GM12878 (cell line): Measurements from ENCODE around the gene FMNL3. TPM values are rescaled to one million over a fixed set of nuclear protein-coding genes. Genes with fewer than 3 reads are reported as not detected.

Experiments
- ATAC-seq: fragments of 200-7000 bp; cut with Tn5 transposase; 3 replicates; pipeline ENCODE4 v1.9.1; 2020; ENCODE audit warnings: mild to moderate bottlenecking, moderate library complexity
- BruUV-seq: library from RNA; stranded (reverse); fragments of 400-500 nt; replicated peaks from 2 replicates; lab custom pipeline; 2021; lab: Mats Ljungman, UMichigan
- CTCF ChIA-PET: fragments of 300-600 bp; sonication (Branson Sonifier 250); formaldehyde crosslinking; extraction: SDS; loops from one replicate; lab custom pipeline; 2021; ENCODE audit warnings: inconsistent platforms; lab: Yijun Ruan, JAX
- POLR2A ChIA-PET: fragments of 350-600 bp; formaldehyde crosslinking; extraction: SDS; loops from one replicate; lab custom pipeline; 2021; ENCODE audit warnings: inconsistent platforms; lab: Charles Lee
- RAD21 ChIA-PET: fragments of 300-600 bp; sonication (Branson Sonifier 250); formaldehyde crosslinking; loops from one replicate; lab custom pipeline; 2023; ENCODE audit warnings: antibody characterized with exemption; ENCODE audit not compliant: unreplicated experiment; lab: Charles Lee
- SMC1A ChIA-PET: fragments of 300-600 bp; sonication (Branson Sonifier 250); formaldehyde crosslinking; loops from one replicate; lab custom pipeline; 2023; ENCODE audit not compliant: unreplicated experiment, uncharacterized antibody; lab: Charles Lee
- DNase-seq: peaks from one replicate; pipeline ENCODE4 v3.0.0-alpha.2; 2011; ENCODE audit warnings: low read depth, low spot score
- FAIRE-seq: peaks from 3 replicates; lab custom pipeline; 2011; peaks lifted over from hg19 to GRCh38; lab: Jason Lieb, UNC
- H2AFZ ChIP-seq: 2 replicates; pipeline ENCODE4 v1.6.0; 2011; ENCODE audit warnings: low read depth, low read length, control low read depth; ENCODE audit not compliant: control insufficient read depth
- H3K27ac ChIP-seq: 2 replicates; pipeline ENCODE4 v1.5.1; 2011; ENCODE audit warnings: control low read depth; ENCODE audit not compliant: control insufficient read depth, insufficient read depth
- H3K27me3 ChIP-seq, 2 experiments: replicated peaks in 1 of 2; 2 replicates each; pipeline versions ENCODE4 v1.6.0 to v1.6.1; 2011; ENCODE audit warnings: low read length in 1 of 2; ENCODE audit not compliant: control insufficient read depth in 2 of 2, insufficient read depth in 2 of 2
- H3K36me3 ChIP-seq, 2 experiments: 2 replicates each; pipeline ENCODE4 v1.5.1; 2011; ENCODE audit warnings: low read length in 1 of 2; ENCODE audit not compliant: control insufficient read depth in 2 of 2, insufficient read depth in 2 of 2
- H3K4me1 ChIP-seq: 2 replicates; pipeline ENCODE4 v1.6.1; 2011; ENCODE audit warnings: mild to moderate bottlenecking, low read length, moderate library complexity, mixed read lengths; ENCODE audit not compliant: control insufficient read depth, insufficient read depth
- H3K4me2 ChIP-seq: 2 replicates; pipeline ENCODE4 v1.6.0; 2011; ENCODE audit warnings: control low read depth; ENCODE audit not compliant: control insufficient read depth, insufficient read depth
- H3K4me3 ChIP-seq: fragments of 200-600 bp; sonication (generic); 2 replicates; pipeline ENCODE4 v1.5.1; 2016
- H3K79me2 ChIP-seq: 2 replicates; pipeline ENCODE4 v1.6.0; 2011; ENCODE audit warnings: low read length; ENCODE audit not compliant: control insufficient read depth, insufficient read depth
- H3K9ac ChIP-seq: 2 replicates; pipeline ENCODE4 v1.8.0; 2011; ENCODE audit warnings: low read length, control low read depth, mixed read lengths; ENCODE audit not compliant: control insufficient read depth, insufficient read depth
- H3K9me3 ChIP-seq: replicated peaks from 3 replicates; pipeline ENCODE4 v1.5.1; 2011; ENCODE audit warnings: mild to moderate bottlenecking, low read length; ENCODE audit not compliant: control insufficient read depth, insufficient read depth
- H4K20me1 ChIP-seq: 2 replicates; pipeline ENCODE4 v1.6.0; 2011; ENCODE audit not compliant: control insufficient read depth, insufficient read depth
- E2F4 ChIP-seq: IDR thresholded peaks from 2 replicates; pipeline ENCODE4 v1.6.1; 2012; ENCODE audit warnings: low read depth, low read length, improper control_type of control experiment
- MLLT1 ChIP-seq: fragments of 450-650 bp; IDR thresholded peaks from 2 replicates; pipeline ENCODE4 v1.6.1; 2016; ENCODE audit warnings: mild to moderate bottlenecking
- TAF1 ChIP-seq: IDR thresholded peaks from 2 replicates; pipeline ENCODE4 v1.6.1; 2011; ENCODE audit warnings: mild to moderate bottlenecking, low read depth, low read length, borderline replicate concordance
- WGBS: methylation state at CpG from one replicate; pipeline ENCODE4 v1.1.6; 2016; ENCODE audit warnings: low lambda C conversion rate; ENCODE audit not compliant: insufficient replicate concordance, insufficient coverage; ENCODE audit errors: missing lambda C conversion rate; 5-methylcytosine and 5-hydroxymethylcytosine counted together
- in situ Hi-C: fragments of 300-500 bp; cut with MboI; formaldehyde crosslinking; loops from 9 replicates; pipeline ENCODE4 v1.14.3; 2018; ENCODE audit warnings: mixed read lengths
- intact Hi-C: fragments of 100-400 bp; cut with micrococcal nuclease; formaldehyde crosslinking; loops from one replicate; pipeline ENCODE4 v1.14.2; 2022; ENCODE audit not compliant: unreplicated experiment
- polyA plus RNA-seq, 11 experiments: library from polyadenylated mRNA; depleted of rRNA in 4 of 11; unstranded in 6 of 11; stranded (reverse) in 5 of 11; fragments of >200 nt; fragmentation: Nextera tagmentation in 4 of 11; fragmentation: Illumina TruSeq in 1 of 11; extraction: Ambion mirVana in 4 of 11; extraction: Trizol in 1 of 11; gene quantifications; 1 replicate in 1 of 11; 2 replicates in 10 of 11; pipeline versions ENCODE4 v1.2.1 to v1.2.3, GENCODE V29; 2011 to 2016; ENCODE audit warnings: inconsistent platforms in 2 of 11, missing spikeins in 2 of 11, low read depth in 1 of 11
- total RNA-seq, 4 experiments: library from RNA; depleted of rRNA in 3 of 4; stranded (reverse); fragments of >200 nt in 3 of 4; fragmentation: Illumina TruSeq in 1 of 4; extraction: Trizol in 1 of 4; gene quantifications; 2 replicates each; pipeline versions ENCODE4 v1.2.1 to v1.2.3, GENCODE V29; 2013 to 2021

FMNL3 gene
- total and polyA plus RNA-seq, 10 of the 15 experiments (the other 5 are each of a cell fraction or from before 2014, with no cell fraction given): 3.0 to 64.9 (median 30.9) TPM

DNA sequence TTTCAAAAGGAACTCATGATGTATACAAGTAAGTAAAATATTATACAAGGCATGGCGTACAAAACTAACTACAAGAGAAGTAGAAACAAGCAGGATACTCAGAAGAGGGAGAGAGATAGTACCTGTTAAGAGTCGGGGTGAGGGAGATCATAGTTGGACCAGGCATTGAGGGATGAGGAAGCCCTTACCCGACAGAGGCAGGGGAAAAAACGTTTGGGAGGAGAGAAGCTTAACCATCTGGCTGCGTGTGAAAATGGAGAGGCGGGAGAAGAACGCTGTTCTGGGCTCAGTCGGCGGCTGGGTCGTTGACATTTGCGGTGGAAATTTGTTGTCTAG, 575 bp upstream of the FMNL3 start:
- H3K36me3 ChIP-seq: no peaks in the 10 kb centered on the region
- POLR2A ChIA-PET: interaction anchor here (0.6 to 7.2 kb wide), 4 partner anchors 11 to 84 kb away, joined by 3 to 40 read pairs (median 20); partner anchors contain the start of gene PRPF40B
- DNase-seq: no peak
- H3K4me1 ChIP-seq: peaks cover 14% of the 10 kb centered on the region
- H3K27ac ChIP-seq: no peak overlapping the region
- peaks cover 0 to 4% of the 10 kb centered on the region in 2 experiments; a peak in 1 of 4 replicates for H3K27me3 ChIP-seq
- in situ Hi-C loops: loop anchor here (5.0 kb wide), 1 partner anchor 65 kb away; no protein-coding TSS in a partner anchor
- WGBS: 62% methylated on average over 11 of the region's 11 CpGs
- peak overlapping the region; percentile 28; the same call in 1 of the 2 replicates for H3K4me2 ChIP-seq
- H3K4me3 ChIP-seq: no peak overlapping the region
- no peaks in the 10 kb centered on the region for H4K20me1 ChIP-seq
- intact Hi-C loops: loop anchor here (1.0 to 5.0 kb wide), 6 partner anchors 33 to 340 kb away; partner anchors contain the start of genes MCRS1, SPATS2 and TMBIM6
- RAD21 ChIA-PET: interaction anchor here (1.5 to 9.7 kb wide), 3 partner anchors 59 to 70 kb away, joined by 3 to 107 read pairs (median 28); no protein-coding TSS in a partner anchor
- SMC1A ChIA-PET: interaction anchor here (0.7 to 13.8 kb wide), 4 partner anchors 46 to 78 kb away, joined by 3 to 191 read pairs (median 38); no protein-coding TSS in a partner anchor
- TF ChIP-seq TAF1 (no peak), MLLT1 (peak; percentile 74), E2F4 (peak; percentile 4; the same call in 1 of the 2 replicates)
- H2AFZ ChIP-seq: peak overlapping the region; percentile 68
- H3K79me2 ChIP-seq: peaks cover 44% of the 10 kb centered on the region
- ATAC-seq: no peak
- no peak overlapping the region for H3K9ac ChIP-seq
- no peaks in the 10 kb centered on the region for H3K9me3 ChIP-seq
- no TSS peak for BruUV-seq
- CTCF ChIA-PET: interaction anchor here (0.8 to 17.7 kb wide), 10 partner anchors 10 to 350 kb away, joined by 3 to 486 read pairs (median 5); no protein-coding TSS in a partner anchor
- no peak for FAIRE-seq
